Measurements from ENCODE around the gene ASXL1.
"Not testable (repeated sequence)": the region's sequence is repeated elsewhere in the genome, so short reads cannot be mapped to it uniquely, and the experiment has no call there.

ASXL1 gene

DNA sequence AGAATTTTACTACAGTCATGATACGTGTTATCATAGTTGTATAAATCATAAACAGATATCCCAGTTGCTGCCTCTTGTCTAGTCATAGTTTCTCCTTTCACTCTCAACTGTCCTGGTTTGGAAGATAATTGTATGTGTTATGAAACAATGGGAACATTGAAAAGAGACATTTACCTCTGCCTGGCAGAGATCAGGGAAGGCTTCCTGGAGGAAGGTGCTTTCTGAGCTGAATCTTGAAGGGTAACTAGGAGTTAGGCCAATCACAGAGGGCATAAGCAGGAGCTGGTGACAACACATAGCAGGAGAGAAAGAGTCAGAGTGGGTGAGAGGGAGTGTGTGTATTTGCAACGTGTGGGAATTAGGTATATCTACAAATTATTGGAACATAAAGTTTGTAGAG lies 5.4 kb downstream of the ASXL1 start:
- no peak for DNase-seq

DNA sequence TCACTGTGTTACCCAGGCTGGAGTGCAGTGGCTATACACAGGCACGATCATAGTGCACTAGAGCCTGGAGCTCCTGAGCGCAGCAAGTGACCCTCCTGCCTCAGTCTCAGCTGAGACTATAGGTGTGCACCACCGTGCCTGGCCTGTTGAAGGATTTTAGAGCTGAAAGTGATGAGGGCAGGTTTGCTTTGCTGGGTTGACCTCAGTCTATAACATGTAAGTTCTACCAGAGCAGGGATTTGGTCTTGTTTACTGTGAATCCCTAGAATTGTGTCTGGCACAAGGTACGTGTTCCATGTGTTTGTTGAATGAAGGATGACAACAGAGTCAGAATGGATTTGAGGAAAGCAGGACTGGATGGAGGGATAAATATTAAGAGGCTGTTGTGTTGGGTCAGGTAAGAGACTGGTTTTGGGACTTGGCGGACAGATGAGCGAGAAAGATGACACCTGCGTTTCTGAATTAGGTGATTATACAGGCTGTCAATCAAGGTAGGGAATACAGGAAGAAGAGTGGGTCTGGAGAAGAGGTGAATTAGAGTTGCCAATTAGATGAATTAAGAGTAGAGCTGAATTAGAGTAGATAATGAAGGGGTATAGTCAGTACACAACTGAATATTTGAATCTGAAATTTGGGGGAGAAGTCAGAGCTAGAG lies 6.5 kb downstream of the ASXL1 start:
- no peak for DNase-seq

DNA sequence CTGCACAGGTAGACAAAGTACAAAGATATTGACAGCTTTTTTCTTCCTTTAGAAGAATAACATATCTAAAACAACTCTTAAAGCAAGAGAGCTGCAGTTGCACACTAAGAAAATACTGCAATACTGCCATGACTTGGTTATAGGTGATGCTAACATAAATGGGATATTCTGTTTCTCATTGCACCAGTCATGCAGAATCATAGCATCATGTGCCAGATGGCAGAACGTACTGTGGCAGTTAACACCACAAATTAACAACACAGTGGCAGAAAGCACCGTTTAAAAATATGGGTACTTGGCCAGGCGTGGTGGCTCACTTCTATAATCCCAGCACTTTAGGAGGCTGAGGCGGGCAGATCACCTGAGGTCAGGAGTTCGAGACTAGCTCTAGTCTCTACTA lies 7.4 kb downstream of the ASXL1 start:
- no peak for DNase-seq

DNA sequence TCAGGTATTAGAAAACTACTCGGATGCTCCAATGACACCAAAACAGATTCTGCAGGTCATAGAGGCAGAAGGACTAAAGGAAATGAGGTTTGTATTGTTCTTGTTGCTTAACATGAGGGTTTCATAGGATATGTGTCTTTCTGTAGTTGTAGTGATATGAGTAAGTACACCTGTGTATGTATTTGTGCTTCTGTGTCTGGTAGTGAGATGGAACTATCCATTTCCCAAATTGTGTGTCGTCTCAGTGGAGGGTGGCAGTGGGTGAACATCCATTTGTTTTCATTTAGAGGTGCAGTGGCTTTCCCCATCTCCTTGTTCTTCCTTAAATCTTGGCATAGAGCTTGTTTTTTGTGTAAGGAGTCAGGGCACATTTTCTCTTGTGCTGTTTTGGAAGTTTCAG lies 8.2 kb downstream of the ASXL1 start:
- DNase-seq, result no peak

DNA sequence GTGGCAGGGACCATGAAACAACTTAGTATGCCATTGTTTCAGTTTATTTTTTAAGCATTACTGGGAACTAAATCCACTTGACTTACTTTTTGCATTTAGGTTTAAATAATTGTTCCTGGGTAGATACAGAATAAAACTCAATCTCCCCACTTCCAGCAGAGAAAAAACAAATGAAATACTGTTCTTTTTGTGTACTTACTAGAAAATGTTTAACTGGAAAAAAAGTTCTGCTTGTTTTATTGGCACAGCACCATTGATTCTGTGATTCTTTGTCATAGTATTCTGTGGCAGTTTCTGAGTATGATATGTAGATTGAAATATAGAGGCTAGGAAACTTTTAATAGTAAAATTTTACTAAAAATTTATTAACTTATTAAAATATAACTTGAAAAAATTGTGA lies 10.2 kb downstream of the ASXL1 start:
- no peak for DNase-seq

DNA sequence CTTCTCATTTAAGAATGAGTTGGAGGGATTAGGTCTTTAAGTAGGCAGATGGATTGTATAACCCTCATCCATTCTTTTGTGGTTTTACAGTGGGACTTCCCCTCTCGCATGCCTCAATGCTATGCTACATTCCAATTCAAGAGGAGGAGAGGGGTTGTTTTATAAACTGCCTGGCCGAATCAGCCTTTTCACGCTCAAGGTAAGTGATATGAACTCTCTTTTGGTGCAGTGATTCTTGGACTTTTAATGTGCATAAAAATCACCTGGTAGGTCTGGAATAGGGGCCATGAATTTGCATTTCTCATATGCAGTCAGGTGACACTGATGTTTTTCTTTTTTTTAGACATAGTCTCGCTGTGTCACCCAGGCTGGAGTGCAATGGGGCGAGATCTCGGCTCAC lies 10.8 kb downstream of the ASXL1 start:
- DNase-seq, result no peak

DNA sequence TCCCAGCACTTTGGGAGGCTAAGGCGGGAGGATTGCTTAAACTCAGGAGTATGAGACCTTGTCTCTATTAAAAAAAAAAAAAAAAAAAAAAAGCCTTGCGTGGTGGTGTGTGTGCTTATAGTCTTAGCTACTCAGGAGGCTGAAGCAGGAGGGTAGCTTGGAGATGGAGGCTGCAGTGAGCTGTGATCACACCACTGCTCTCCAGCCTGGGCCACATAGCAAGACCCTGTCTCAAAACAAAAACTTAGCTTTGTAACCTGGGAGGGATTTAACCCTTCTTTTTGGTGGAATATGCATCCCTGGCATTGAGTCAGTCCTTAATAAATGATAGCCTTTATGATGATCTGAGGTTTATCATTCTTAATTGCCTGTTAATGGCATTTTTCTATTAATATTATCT lies 12.8 kb downstream of the ASXL1 start:
- no peak for DNase-seq

DNA sequence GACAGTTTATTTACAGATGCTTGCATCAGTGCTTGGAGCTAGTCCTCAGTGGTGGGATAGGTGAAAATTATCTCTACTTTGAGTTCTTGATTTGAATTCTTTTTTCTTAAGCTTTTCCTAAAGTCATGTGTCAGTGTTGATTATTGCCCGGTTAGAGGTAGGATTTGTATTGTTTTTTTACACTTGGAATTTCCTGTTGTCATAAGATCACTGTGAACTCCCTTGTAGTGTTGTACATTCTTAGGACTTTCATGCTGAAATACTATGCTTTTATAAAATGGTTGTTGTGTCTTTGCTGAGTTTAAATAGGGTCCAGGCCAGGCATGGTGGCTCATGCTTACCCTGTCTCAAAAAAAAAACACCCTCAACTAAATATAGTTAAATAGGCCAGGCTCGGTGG lies 20.3 kb downstream of the ASXL1 start:
- no peak for DNase-seq

DNA sequence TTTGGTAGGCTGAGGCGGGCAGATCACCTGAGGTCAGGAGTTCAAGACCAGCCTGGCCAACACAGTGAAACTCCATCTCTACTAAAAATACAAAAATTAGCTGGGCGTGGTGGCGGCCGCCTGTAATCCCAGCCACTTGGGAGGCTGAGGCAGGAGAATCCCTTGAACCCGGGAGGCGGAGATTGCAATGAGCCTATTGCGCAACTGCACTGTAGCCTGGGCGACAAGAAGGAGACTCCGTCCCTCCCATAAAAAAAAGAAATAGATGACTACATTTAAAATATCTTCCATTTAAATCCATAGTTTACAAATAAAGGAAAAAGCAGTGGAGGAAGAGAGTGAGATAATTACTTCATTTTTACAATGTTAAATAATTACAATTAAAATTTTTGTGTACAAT lies 21.9 kb downstream of the ASXL1 start:
- not testable (repeated sequence) for DNase-seq

- no peak for DNase-seq
Measured at GRCh38 chr20:32380745-32381144, 22.6 kb downstream of the ASXL1 start.

GRCh38 chr20:32382102-32382950 lies 24.2 kb downstream of the ASXL1 start:
- no peak for DNase-seq

DNA sequence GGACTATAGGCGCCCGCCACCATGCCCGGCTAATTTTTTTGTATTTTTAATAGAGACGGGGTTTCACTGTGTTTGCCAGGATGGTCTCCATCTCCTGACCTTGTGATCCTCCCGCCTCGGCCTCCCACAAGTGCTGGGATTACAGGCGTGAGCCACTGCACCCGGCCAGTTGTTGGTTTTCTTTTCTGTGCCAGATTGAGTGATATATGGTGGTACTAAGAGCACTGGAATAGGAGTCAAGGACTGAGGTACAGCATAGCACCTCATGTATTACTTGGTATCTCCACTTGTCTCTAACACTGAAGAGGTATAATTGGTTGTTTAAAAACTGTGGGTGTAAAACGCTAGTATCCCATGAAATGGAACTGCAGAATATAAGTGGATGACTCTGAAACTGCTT lies 25.3 kb downstream of the ASXL1 start:
- DNase-seq, result not testable (repeated sequence)

- no peak for DNase-seq
Measured at GRCh38 chr20:32385541-32385940, 27.4 kb downstream of the ASXL1 start.

DNA sequence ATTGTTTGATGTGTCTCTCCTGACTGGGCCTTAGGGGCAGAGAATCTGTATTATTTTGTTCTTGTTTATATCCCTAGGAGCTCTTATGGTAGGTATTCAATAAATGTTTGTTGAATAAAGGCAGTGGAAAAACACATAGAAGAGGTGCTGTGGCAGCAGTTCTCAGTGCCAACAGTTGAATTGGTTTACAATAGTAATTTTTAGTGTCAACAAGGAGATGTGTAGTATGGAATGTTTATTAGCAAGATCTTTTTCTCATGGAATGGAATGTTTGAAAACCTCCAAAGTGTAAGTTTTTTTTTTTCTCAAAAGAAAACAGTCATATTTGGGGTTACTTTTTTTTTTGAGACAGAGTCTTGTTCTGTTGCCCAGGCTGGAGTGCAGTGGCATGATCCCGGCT lies 28.0 kb downstream of the ASXL1 start:
- DNase-seq, result no peak

DNA sequence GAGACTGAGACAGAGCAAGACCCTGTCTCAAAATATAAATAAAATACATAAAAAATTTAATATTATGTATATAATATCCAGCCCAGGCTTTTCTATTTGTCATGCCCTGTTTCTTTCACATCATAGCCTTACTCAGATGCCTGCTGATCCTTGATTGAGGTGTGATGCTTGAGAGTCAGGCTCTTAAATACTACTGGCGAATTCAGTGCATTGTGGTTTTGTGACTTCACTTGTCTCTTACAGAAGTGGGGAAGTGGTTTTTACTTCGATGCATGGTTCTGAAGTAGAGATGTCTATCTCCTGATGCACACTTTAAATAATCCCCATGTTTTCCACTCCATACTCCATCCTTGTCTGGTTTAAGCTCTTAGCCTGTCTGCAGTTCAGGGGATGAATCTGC lies 29.1 kb downstream of the ASXL1 start:
- no peak for DNase-seq

DNA sequence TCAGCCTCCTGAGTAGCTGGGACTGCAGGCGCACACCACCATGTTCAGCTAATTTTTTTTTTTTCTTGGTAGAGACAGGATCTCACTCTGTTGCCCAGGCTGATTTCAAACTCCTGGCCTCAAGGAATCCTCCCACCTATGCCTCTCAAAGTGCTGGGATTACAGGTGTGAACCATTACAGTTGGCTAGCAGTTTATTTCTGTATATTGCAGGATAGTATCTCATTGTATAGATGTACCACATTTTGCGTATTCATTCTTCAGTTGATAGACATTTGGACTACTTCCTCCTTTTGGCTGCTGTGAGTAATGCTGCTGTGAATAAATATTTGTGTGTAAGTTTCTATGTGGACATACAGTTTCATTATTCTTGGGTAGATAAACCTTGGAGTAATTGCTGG lies 32.9 kb downstream of the ASXL1 start:
- no peak for DNase-seq

DNA sequence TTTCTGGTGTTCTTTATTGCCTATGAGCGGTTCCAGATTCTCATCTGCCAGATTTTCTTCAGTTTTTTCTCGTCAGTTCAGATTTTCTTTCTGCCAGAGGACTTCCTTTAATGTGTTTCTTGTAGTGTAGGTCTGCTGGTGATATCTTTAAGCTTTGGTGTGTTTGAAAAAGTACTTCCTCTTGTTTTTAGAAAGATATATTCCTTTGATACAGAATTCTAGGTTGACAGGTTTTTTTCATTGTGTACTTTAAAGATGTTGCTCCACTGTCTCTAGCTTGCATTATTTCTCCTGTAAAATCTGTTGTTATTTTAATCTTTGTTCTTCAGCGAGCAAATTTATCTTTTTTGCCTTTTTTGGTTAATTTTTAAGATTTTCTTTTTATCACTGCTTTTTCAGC lies 36.9 kb downstream of the ASXL1 start:
- DNase-seq, result no peak

GRCh38 chr20:32396646-32397160 lies 38.6 kb downstream of the ASXL1 start:
- no peak for DNase-seq

- DNase-seq, result no peak
Measured at GRCh38 chr20:32397567-32398084, 39.5 kb downstream of the ASXL1 start.

DNA sequence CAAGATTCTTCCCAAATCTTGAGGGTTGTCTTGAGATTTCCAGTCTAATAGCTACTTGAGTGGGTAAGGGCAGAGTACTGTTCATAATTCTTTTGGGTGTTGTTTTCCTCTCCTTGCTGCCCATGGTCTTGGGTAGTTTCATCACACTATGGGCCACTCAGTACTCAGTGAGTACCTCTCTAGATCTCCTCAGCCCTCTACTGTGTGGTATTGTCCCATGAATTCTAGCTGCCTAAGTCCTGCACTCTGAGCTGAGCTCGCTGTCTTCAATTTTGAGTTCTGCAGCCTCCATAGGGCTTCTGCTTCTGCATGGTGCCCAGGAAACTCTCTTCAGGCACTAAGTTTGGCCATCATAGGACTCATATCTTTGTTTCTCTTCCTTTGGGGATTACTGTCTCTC lies 42.3 kb downstream of the ASXL1 start:
- no peak for DNase-seq

DNA sequence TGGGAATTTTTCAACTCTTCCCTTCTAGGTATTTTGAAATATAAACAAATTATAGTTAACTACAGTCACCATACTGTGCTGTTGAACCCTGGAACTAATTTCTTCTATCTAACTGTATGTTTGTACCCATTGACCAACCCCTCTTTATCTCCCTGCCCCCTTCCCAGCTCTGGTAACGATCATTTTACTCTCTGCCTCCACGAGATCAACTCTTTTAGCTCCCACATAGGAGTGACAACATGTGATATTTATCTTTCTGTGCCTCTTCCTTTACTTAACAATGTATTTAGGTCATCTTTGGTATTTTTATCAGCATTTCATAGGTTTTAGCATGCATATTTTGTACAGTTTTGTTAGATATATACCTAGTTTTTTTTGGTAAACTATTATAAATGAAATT lies 45.9 kb downstream of the ASXL1 start:
- DNase-seq, result no peak

DNA sequence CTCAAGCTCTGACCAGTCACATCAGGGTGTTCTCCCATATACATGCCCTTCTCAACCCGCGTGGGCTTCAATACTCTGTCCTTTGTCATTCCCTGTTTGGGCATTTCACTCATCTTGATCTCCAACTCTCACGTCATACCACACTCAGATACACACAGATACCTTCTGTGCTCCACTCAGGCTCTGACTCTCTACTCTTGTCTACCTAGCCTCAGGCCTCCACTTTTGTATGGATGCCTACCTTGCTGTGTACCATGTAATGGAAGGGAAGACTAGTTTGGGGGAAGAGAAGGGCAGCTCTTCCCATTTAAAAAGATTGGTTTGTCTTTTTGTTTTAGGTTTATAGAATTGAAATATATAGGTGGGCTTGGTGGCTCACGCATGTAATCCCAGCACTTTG lies 48.6 kb downstream of the ASXL1 start:
- DNase-seq, result no peak

GRCh38 chr20:32407131-32407750 lies 49.1 kb downstream of the ASXL1 start:
- DNase-seq, result not testable (repeated sequence)

All from NCI-H526 (cell line).